ENCODE measurements around the gene RARRES1. TPM values are rescaled to one million over a fixed set of nuclear protein-coding genes. Genes with fewer than 3 reads are reported as not detected.

The RARRES1 gene, protein sequence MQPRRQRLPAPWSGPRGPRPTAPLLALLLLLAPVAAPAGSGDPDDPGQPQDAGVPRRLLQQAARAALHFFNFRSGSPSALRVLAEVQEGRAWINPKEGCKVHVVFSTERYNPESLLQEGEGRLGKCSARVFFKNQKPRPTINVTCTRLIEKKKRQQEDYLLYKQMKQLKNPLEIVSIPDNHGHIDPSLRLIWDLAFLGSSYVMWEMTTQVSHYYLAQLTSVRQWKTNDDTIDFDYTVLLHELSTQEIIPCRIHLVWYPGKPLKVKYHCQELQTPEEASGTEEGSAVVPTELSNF
- polyA plus RNA-seq (2012; ENCODE audit: insufficient read depth, insufficient read length), result not detected

GRCh38 chr3:158731938-158732855 is at the start of gene RARRES1:
Gene RARRES1 (minus strand): TSS chr3:158732457. CDS start chr3:158732415, 42 bp downstream.
- no peak within 1 kb of the TSS for H3K4me3 ChIP-seq (ENCODE audit: low read length)
- DNase-seq (ENCODE audit: low read depth, low spot score), result no peak

- H3K4me3 ChIP-seq (ENCODE audit: low read length), result no peak overlapping the region
- no peak for DNase-seq (ENCODE audit: low read depth, low spot score)
Observed at GRCh38 chr3:158781849-158782248, 49.6 kb upstream of the RARRES1 start.

- no peak overlapping the region for H3K4me3 ChIP-seq (ENCODE audit: low read length)
- DNase-seq (ENCODE audit: low read depth, low spot score), result no peak
Observed at GRCh38 chr3:158781191-158781590, 48.9 kb upstream of the RARRES1 start.

DNA sequence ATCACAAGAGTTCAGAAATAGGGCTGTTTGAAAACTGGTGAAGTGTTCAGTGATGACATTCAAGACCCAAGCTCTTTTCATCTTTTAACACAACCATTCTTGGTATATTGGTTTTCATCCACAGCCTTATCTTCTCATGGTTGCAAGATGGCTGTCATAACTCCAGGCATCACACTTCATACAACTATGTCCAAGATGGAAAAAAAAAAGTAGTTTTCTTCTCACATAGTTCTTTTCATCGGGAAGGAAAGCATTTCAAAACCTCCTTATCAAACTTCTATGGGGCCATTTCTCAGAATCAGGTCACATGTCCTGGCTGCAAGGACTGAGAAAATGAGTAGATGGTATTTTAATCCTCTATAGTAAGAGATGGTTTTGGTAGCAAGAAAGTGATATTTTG is 48.5 kb upstream of the RARRES1 start:
- no peak for DNase-seq (ENCODE audit: low read depth, low spot score)

DNA sequence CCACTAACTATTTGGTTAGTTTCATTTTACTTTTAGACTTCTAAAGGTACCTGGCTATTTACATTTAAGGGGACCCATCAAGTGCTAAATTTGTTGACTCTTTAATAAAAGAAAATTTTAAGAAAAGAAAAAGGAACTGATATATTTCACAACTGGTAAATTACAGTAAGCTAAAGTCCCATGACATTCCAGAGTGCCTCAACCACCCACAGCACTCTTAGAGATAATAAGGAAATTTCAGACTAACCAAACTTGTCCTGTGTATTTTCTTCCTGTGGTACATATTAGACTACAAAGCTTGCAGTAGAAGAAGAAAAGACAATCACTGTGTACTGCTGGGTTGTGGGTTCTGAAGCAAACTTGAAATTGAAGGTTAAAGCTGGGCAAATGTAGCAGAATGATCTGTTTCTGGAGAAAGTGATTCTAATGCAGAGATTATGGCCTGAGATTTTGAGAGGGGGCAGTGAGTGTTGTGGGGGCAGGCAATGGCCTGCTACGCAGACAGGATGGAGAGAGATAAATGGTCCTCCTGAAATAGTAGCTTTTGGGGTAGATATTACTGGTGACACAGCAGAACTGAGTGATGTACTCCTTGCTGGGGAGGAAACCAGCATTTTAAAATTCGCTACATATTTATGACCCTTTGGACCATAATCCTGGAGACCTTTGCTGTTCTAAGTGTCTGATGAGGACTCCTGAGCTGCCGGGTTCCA is 45.1 kb upstream of the RARRES1 start:
- no peak for DNase-seq (ENCODE audit: low read depth, low spot score)
- no peak overlapping the region for H3K4me3 ChIP-seq (ENCODE audit: low read length)

More for the DNA sequence above, 48.5 kb upstream of the RARRES1 start:
- no peak overlapping the region for H3K4me3 ChIP-seq (ENCODE audit: low read length)

DNA sequence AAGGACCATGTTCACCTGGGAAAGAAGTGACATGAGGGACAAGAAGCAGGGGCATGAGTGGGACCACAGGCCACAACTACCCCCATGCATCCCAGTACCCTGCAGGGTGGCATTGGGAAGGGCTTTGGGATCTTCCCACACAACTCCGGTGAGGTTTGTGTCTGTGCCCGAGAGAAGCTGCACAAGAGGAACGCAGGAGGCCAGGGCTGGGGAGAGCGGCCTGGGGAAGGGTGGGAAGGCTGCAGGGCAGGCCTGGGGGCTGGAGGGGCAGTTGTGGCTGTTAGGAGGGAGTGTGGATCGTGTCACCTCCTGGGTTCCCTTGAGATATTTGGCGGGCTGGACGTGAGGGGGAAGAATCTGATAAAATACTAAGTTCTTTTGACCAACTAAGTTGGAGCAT is 44.3 kb upstream of the RARRES1 start:
- H3K4me3 ChIP-seq (ENCODE audit: low read length), result no peak overlapping the region
- DNase-seq (ENCODE audit: low read depth, low spot score), result no peak

DNA sequence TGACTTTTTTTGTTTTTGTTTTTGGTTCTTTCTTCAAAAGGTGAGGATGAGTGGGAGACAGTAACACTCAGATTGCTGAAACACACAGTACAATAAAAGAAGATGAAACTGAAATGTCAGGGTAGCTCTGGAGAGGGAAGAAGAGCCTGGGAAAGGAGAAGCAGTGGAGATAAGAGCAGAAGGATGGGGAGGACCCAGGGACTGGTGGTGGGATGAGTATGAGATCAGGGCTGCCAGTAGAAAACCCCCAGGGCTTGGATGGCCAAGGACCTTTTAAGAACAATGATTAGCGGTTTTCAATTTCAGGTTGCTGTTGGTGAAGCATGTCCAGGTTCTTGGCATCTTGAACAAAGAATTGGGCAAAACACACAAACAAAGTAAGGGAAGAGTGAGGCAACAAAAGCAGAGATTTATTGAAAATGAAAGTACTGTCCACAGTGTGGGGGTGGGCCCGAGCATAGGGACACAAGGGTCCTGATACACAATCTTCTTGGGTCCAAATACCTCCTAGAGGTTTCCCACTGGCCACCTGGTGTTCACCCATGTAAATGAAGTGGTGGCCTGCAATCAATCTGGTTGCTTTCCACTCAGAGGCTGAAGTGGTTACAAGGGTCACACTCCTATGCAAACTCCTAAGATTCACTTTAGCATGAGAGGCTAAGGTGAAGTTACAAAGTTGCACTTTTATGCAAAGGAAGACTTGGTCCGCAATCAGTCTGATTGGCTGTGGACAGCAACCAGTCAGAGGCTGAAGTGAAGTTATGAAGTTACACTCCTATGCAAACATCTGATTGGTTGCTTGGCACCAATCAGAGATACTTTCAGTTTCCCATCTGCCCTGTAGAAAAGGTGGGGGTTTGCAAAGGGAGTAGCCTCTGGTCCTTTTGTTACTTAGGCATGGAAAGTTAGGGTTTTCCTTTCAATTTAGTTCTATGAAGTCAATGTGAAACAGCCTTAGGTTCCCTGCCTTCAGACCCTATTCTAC is 43.5 kb upstream of the RARRES1 start:
- no peak overlapping the region for H3K4me3 ChIP-seq (ENCODE audit: low read length)
- peak; percentile 16 for DNase-seq (ENCODE audit: low read depth, low spot score)

DNA sequence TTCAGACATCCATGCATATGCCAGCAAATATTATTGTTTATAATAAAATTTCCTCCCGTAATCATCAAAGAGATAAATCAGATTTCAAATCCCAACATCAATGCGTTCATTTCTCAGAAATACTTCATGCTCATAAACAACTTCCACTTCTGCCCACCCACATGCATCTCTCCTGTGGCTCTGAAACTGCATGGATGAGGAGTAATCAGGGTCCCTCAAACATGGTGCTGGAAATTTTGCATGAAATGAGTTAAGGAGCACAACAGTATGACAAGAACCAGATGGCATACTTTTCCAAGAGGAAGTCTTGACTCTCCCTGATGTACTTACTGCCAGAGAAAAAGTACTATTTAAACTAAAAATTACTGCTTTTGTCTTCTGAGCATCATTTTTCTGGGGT is 42.7 kb upstream of the RARRES1 start:
- DNase-seq (ENCODE audit: low read depth, low spot score), result no peak
- H3K4me3 ChIP-seq (ENCODE audit: low read length), result no peak overlapping the region

DNA sequence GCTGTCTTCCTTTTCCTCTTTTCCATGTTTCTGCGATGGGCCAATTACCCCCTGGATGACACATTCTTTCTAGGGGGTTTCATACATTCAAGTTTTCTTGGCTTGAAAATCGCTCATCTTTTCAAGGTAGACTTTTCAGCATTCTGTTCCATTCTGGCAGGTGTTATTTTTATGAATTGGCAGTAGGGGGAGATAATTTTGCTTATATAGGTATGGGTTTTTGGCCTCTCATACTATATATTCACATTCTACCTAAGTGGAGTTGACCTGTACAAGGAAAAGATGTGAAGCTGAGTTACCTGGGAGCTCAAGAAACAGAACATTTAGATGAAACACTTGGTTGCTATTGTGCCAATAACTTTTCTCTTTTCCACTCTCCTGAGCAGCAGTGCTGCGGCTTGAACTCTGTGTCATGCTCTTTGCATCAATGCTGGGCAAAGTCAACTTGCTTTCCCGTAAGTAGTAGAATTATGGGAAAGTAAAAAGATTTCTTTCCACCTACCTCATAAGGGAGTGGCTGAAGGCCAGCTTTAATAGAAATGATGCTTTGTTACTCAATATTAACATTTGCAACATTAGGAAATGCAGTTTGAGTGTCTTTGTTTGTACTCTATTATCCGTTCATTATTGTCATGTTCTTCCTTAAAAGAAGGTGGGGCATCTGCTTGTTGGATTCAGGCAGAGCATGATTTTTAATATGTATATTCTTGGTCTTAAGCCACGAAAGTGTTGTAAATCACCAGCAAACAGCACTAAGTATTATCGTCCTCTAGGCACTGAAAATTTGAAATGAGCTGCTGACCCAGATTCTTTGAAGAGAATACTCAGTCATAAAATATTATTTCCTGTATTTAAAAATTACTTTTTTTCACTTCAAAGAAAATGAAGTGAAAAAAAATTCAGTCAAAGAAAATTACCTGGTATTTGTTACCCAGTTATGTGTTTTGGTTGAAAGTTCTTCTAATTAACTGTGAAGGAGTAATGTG is 41.9 kb upstream of the RARRES1 start:
- no peak overlapping the region for H3K4me3 ChIP-seq (ENCODE audit: low read length)
- DNase-seq (ENCODE audit: low read depth, low spot score), result no peak

DNA sequence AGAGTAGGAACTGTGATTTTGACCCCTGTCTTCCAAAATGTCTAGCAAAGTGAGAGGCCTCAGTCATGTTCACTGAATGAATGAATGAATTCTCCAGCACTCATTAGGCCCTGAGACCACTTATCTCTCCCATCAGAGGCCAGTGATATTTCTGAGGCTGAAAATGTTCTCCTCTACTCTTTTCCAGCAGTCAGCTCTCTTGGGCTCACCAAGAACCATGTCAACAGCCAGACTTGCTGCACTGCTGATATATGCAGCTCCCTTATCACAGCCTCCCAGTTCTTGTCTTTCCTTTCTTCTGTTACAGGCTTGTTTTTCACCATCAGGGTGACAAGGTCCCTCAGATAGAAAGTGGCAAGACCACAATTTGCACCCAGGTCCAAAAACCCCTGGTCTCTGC is 40.9 kb upstream of the RARRES1 start:
- no peak overlapping the region for H3K4me3 ChIP-seq (ENCODE audit: low read length)
- DNase-seq (ENCODE audit: low read depth, low spot score), result no peak

DNA sequence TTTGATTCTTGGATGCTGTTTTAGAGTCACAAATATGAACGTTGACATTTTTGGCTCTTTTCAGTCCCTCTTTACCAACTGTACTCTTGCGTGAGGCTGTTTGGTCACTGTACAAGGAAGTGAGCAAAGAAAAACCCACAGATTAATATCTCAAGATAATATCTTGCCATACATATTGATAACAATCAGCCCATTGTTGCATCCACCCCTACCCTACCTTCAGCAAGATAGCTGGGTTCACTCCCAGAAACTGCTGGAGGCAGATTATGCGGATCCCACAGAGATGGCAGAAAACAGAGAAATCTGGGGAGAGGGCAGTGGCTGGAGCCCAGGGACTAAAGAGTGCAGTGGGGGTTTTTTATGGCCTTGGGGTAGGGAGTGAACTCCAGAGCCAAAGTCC is 39.7 kb upstream of the RARRES1 start:
- no peak overlapping the region for H3K4me3 ChIP-seq (ENCODE audit: low read length)
- DNase-seq (ENCODE audit: low read depth, low spot score), result no peak

GRCh38 chr3:158771577-158771976 is 39.3 kb upstream of the RARRES1 start:
- H3K4me3 ChIP-seq (ENCODE audit: low read length), result no peak overlapping the region
- DNase-seq (ENCODE audit: low read depth, low spot score), result no peak

DNA sequence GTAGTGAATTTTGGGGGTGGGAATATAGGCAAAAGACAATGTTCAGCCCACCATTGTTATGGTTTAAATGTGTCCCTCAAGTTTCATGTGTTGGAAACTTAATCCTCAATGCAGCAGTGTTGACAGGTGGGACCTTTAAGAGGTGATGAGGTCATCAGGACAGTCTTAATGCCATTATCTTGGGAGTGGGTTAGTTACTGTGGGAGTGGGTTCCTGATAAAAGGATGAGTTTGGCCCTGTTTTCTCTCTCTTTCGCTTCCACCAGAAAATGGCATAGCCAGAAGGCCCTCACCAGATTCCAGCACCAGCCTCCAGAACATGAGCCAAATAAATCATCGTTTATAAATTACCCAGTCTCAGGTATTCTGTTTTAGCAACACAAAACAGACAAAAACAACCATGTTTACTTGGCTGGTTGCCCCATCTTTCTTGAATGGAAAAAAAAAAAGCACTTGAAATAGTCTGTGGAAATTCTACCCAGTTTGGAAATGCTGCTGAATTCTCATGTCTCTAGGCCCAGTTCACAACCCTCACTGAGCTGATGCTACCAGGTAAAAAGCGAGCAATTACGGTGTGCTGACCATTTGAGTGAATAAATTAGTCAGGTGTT is 38.6 kb upstream of the RARRES1 start:
- no peak overlapping the region for H3K4me3 ChIP-seq (ENCODE audit: low read length)
- DNase-seq (ENCODE audit: low read depth, low spot score), result no peak

DNA sequence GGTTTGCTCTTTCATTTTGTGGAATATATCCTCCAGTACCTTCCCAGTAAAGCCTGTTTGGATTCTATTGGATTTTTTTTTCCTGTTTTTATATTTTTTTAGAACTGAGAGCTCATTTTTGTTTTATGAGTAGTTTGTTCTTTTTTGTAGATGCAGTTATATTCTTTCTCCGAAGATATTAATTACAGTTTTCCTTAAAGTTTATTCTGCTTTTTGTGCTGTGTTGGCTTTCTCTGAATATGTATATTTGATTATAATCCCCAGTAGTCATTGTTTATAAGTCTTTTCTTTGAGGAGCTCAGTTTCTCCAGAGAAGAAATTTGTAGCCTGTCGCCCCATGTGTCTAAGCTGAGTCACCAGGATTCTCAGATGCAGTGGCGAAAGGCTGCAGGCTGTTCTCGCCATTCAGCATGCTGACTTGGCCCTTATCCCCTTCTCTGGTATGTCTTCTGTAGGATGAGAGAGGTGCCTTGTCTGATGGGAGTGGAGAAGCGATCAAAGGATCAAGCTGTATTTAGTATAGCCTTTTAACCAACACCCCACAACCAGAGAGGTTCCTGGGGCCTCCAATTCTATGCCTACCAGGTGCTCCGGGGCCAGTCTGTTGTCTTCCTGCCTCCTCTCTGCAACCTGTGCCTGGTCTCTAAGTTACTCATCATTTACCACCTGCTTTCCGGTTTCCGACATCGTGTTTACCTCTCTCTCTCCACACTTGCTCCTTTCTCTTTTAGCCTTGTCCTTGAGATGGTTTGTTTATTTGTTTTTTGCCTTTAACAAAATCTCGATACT is 37.9 kb upstream of the RARRES1 start:
- H3K4me3 ChIP-seq (ENCODE audit: low read length), result no peak overlapping the region
- DNase-seq (ENCODE audit: low read depth, low spot score), result no peak

GRCh38 chr3:158769549-158769948 is 37.3 kb upstream of the RARRES1 start:
- no peak for DNase-seq (ENCODE audit: low read depth, low spot score)
- H3K4me3 ChIP-seq (ENCODE audit: low read length), result no peak overlapping the region

DNA sequence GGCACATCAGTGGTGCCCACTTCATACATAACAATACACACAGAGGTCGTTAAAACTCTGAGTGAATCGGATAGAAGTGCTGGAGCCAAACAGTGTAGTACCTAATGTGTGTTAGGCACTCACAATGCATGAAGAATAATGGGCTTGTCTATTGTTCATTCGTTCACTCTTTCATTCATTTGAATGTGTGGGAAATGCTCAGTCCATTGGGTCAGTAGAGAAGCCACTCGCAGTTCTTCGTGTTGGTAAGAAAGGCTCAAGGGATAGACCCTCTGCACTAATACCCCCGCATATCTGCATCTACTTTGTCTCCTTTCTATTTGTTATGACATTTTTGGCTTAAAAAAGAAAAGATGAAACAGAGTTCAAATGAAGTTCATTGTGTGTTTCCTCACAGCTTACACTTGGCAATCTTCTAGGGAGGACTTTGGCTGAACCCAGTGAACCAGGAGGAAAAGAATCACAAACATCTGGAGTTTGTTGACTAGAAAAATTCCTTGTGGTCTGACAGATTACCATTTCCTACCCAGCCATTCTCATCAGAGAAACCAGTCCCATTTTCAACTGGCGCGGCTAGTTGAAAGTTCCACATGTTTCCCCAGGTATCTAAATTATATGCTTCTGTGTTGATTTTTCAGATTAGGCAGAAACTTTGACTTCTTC is 36.8 kb upstream of the RARRES1 start:
- DNase-seq (ENCODE audit: low read depth, low spot score), result no peak
- no peak overlapping the region for H3K4me3 ChIP-seq (ENCODE audit: low read length)
